ENCODE results near the gene LKAAEAR1.

The LKAAEAR1 gene

GRCh38 chr20:64086801-64087200 is 2.6 kb upstream of the LKAAEAR1 start:
- H3K4me3 ChIP-seq (ENCODE audit: low read depth, low read length), result no peak overlapping the region
- DNase-seq, result no peak
- no peak for TF ChIP-seq CTCF (IDR thresholded peaks at IDR 0.05; ENCODE audit: low read depth, low read length)
- H3K9me3 ChIP-seq, result no peaks in the 10 kb centered on the region
- peaks cover 14% of the 10 kb centered on the region for H3K4me1 ChIP-seq
- H3K36me3 ChIP-seq, result no peaks in the 10 kb centered on the region
- no peaks in the 10 kb centered on the region; the same call in 1 of the 2 replicates for H3K27me3 ChIP-seq

- H3K27me3 ChIP-seq, result no peaks in the 10 kb centered on the region
- TF ChIP-seq CTCF (IDR thresholded peaks at IDR 0.05; ENCODE audit: low read depth, low read length), result no peak
- H3K4me3 ChIP-seq (ENCODE audit: low read depth, low read length), result no peak overlapping the region
- H3K36me3 ChIP-seq, result no peaks in the 10 kb centered on the region
- no peaks in the 10 kb centered on the region for H3K9me3 ChIP-seq
- no peak for DNase-seq
- peaks cover 9% of the 10 kb centered on the region for H3K4me1 ChIP-seq
Measured at GRCh38 chr20:64084685-64085152, 521 bp upstream of the LKAAEAR1 start.

GRCh38 chr20:64083378-64083803 is 807 bp downstream of the LKAAEAR1 start:
- DNase-seq, result peak; percentile 94
- Histone ChIP-seq H3K4me3 (ENCODE audit: low read depth, low read length) (peak overlapping the region; percentile 63), H3K27me3 (no peaks in the 10 kb centered on the region), H3K4me1 (peaks cover 9% of the 10 kb centered on the region), H3K36me3 (no peaks in the 10 kb centered on the region), H3K9me3 (no peaks in the 10 kb centered on the region)
- TF ChIP-seq CTCF (IDR thresholded peaks at IDR 0.05; ENCODE audit: low read depth, low read length), result peak; percentile 63

GRCh38 chr20:64082820-64083377 is 1.3 kb downstream of the LKAAEAR1 start:
- no peaks in the 10 kb centered on the region for H3K27me3 ChIP-seq
- H3K4me3 ChIP-seq (ENCODE audit: low read depth, low read length), result peak overlapping the region; percentile 63
- no peak for TF ChIP-seq CTCF (IDR thresholded peaks at IDR 0.05; ENCODE audit: low read depth, low read length)
- H3K4me1 ChIP-seq, result peaks cover 9% of the 10 kb centered on the region
- no peaks in the 10 kb centered on the region for H3K36me3 ChIP-seq
- DNase-seq, result no peak
- no peaks in the 10 kb centered on the region for H3K9me3 ChIP-seq

- H3K4me3 ChIP-seq (ENCODE audit: low read depth, low read length), result no peak overlapping the region
- H3K36me3 ChIP-seq, result no peaks in the 10 kb centered on the region
- H3K9me3 ChIP-seq, result no peaks in the 10 kb centered on the region
- no peak for TF ChIP-seq CTCF (IDR thresholded peaks at IDR 0.05; ENCODE audit: low read depth, low read length)
- no peaks in the 10 kb centered on the region for H3K27me3 ChIP-seq
- H3K4me1 ChIP-seq, result peaks cover 9% of the 10 kb centered on the region
- no peak for DNase-seq
Measured at GRCh38 chr20:64082126-64082731, 2.0 kb downstream of the LKAAEAR1 start.

GRCh38 chr20:64081624-64081964 is 2.6 kb downstream of the LKAAEAR1 start:
- Histone ChIP-seq H3K9me3 (no peaks in the 10 kb centered on the region), H3K4me1 (peaks cover 9% of the 10 kb centered on the region), H3K4me3 (ENCODE audit: low read depth, low read length) (no peak overlapping the region), H3K27me3 (no peaks in the 10 kb centered on the region), H3K36me3 (no peaks in the 10 kb centered on the region)
- TF ChIP-seq CTCF (IDR thresholded peaks at IDR 0.05; ENCODE audit: low read depth, low read length), result no peak
- DNase-seq, result no peak

All from BE2C (cell line).